H7 (cell line): Measurements from ENCODE around the gene NSD2. TPM values are rescaled to one million over a fixed set of nuclear protein-coding genes. Genes with fewer than 3 reads are reported as not detected.
A peak's percentile ranks its signal among the peaks of the same experiment; 100 is the strongest.

ENCODE experiments used
- DNase-seq: peaks from one replicate; pipeline ENCODE4 v3.0.0; 2012
- H3K27me3 ChIP-seq: 2 replicates; pipeline ENCODE4 v1.6.0; 2011; ENCODE audit warnings: mild to moderate bottlenecking, low read length; ENCODE audit not compliant: control insufficient read depth, insufficient read depth
- H3K36me3 ChIP-seq: replicated peaks from 2 replicates; pipeline ENCODE4 v1.5.1; 2011; ENCODE audit warnings: low read length; ENCODE audit not compliant: control insufficient read depth, insufficient read depth
- H3K4me3 ChIP-seq: 2 replicates; pipeline ENCODE4 v1.5.1; 2011; ENCODE audit warnings: low read depth, mild to moderate bottlenecking, control low read depth, low read length, moderate library complexity; ENCODE audit not compliant: insufficient read depth
- total RNA-seq: library from RNA; depleted of rRNA; stranded (reverse); fragments of >200 nt; shearing (Covaris generic); gene quantifications from 2 replicates; pipeline ENCODE4 v1.2.3, GENCODE V29; 2014; rRNA removed

NSD2 gene
- total RNA-seq: 89.5 and 92.4 TPM in 2 replicates

DNA sequence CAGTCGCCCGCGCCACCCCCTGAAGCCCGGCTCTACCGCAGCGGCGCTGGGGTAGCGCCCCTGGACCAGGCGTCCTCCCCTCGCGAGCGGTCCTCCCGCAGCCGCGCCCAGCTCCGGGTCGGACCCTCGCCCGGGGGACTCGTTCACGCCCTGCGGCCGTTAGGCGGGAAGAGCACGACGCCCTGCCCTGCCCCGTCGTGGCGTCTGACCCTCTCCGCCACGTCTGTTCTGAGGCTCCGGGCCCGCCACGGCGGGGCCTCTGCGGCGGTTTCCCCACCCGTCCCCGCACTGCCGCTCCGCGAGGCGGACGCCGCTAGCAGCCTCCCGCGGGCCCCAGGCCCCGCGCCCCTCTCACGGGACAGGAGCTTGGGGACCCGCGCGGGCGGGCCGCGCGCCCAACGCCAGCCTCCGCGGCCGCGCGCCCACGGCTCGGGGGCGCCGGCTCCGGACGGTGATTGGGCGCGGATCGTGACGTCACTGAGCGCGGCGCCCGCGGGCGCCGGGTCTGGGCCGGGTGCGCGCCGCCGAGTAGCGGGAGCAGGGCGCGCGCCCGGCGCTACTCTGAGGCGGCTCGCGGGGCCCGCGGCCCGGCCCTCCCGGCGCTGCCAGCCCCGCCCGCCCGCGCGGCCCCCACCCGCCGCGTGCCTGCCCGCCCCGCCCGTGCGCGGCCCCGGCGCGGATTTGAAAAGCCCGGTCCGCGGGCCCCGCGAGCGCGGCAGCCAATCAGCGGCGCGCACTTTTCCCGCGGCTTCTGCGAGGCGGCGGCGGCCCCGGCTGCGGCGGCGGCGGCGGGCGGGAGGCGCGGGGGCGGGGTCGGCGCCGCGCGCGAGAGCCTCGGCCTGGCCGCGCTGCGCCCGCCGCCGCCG lies at the start of gene NSD2:
TSS of gene NSD2 (plus strand) at position 816 of the 866 bp plus-strand sequence. CDS start 29,262 bp downstream, outside the sequence.
- peak within 1 kb of the TSS; percentile 86 for H3K4me3 ChIP-seq
- H3K36me3 ChIP-seq: no peaks in the 10 kb centered on the region
- DNase-seq: peak; percentile 99
- peaks cover 31% of the 10 kb centered on the region for H3K27me3 ChIP-seq

DNA sequence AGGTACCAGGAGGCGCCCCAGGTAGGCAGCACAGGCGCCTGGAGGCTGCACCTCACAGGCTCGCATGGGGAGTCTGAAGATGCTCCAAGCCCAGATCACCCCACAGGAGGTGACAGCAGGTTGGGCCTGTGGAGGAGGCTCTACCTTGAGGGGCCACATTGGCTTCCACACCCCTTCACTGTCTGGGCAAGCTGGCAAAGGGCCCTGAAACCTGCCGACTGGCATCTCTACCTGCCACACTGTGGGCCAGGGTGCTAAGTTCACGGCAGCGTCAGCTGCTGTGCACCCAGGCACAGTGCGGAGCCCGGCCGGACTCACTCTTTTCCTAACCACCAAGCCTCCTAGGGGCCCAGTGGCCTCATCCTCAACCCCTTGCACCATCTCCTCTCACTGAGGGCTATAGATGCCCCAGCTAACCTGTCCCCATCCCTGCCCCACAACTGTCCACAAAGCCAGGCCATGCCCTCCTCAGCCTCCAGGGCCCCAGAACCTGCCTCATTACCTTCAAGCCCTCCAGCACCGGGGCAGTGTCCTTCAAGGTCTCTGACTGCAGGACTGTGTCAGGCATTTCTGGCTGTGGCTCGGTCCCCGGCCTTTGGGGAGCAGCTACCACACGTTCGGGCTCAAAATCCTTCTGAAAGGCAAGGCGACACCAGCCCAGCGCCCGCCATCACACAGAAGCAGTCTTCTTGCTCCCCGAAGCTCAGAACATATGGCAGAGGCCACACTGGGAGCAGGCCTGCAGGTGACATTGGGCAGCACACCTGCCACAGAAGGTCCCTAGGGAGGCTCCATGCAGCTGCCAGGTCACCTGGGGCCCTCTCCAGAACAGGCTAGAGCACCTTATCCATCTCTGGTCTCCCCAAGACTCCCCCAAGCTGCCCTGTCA lies 49.3 kb upstream of the NSD2 start:
- peaks cover 19% of the 10 kb centered on the region for H3K36me3 ChIP-seq
- no peak for DNase-seq

DNA sequence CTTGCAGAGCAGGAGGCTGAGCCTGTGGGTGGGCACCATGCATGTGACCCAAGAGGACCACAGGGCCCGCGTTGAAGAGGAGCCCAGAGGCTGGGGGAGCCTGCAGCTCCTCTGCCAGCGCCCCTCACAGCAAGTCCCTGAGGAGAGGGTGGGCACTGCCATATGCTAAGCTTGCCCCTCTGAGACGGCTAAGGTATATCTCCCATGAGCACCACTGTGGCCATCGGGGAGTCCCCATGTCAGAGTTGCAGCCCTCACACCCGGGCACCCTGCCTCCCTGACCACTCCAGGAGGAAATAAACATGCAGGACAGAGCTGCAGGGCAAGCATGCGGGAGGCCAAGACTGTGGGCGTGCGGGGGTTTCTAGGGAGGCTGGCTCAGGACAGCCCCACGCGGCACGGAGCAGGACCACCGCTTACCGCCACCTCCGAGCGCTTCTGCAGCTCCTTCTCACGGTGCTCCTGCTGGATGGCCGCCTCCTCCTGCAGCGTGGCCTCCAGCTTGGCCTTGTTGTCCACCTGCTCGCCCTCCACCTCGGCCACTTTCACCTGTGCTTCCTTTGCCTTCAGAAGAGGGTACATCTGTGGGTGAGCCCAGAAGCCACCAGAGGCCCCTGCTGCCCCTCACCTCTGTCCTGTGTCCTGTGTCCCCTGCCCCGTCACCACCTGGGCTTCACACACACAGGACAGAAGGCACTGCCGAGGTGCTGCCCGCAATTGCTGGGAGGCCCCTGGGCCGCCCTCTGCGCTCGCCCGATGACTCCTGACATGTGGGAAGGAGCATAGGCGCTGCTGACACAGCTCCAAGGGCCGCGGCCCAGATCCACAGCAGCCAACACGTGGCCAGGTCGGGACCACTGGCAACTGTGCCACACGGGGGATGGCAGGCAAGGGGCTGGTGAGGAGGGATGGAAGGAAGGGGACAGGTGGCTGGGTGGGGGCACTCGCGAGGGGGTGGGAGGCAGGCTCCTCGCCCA lies 48.3 kb upstream of the NSD2 start:
- DNase-seq: no peak
- peaks cover 17% of the 10 kb centered on the region for H3K36me3 ChIP-seq
- no peak overlapping the region for H3K4me3 ChIP-seq
- H3K27me3 ChIP-seq: no peaks in the 10 kb centered on the region

More for the DNA sequence above, 49.3 kb upstream of the NSD2 start:
- Histone ChIP-seq H3K27me3 (no peaks in the 10 kb centered on the region), H3K4me3 (no peak overlapping the region)

DNA sequence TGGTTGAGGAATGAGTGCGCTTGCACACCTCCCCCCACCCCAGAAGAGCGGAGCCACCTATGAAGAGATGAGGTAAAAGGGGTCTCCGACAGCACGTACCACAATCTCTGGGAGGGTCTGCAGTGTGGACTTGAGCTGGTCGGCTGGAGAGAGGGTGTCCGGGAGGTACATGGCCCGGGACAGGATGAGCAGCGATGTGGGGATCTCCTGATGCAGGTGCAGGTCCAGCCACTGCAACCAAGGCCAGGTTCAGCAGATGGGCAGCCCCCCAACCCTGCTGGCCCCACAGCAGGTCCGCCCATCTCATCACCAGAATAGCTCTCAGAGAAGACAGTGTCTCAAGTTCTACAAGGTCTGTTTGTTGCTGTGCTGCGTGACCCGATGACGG lies 47.7 kb upstream of the NSD2 start:
- Histone ChIP-seq H3K27me3 (no peaks in the 10 kb centered on the region), H3K36me3 (peaks cover 16% of the 10 kb centered on the region), H3K4me3 (no peak overlapping the region)
- no peak for DNase-seq

DNA sequence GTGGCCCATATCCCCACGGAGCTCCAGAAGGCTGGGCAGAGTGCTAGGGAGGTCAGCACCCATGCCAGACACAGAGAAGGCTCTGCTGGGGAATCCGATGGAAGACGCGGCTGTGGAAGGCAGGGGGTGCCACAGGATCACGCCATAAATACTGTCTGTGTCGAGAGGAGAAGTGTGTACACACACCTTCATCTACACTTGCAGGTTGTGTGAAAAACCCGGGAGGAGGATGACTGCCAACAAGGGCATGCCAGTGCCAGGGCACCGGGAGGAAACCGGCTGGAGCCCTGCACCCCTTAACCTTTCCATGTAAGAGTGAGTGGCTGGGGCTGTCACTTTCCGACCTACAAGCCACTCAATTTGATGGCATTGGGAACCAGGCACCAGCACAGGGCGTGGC lies 46.4 kb upstream of the NSD2 start:
- DNase-seq: no peak
- Histone ChIP-seq H3K27me3 (no peaks in the 10 kb centered on the region), H3K4me3 (no peak overlapping the region), H3K36me3 (peaks cover 13% of the 10 kb centered on the region)

DNA sequence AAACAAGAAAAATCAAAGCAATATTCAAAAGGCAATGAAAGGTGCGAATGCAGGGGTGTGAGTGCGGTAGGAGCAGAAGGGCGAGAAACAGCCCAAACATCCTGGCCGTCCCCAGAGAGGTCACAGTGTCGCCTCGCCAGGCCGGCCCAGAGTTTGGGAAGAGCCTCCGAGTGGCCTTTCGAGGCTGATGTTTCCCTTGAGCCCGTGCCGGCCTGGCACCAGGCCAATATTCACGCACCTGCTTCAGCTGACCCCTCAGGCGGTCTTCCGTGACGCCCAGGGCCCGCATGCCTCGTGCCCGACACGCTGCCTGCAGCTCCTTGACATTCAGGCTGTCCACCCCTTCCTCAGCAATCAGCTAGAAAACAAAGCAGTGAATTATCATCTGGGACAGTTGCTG lies 45.9 kb upstream of the NSD2 start:
- Histone ChIP-seq H3K36me3 (peaks cover 12% of the 10 kb centered on the region), H3K4me3 (no peak overlapping the region), H3K27me3 (no peaks in the 10 kb centered on the region)
- no peak for DNase-seq

DNA sequence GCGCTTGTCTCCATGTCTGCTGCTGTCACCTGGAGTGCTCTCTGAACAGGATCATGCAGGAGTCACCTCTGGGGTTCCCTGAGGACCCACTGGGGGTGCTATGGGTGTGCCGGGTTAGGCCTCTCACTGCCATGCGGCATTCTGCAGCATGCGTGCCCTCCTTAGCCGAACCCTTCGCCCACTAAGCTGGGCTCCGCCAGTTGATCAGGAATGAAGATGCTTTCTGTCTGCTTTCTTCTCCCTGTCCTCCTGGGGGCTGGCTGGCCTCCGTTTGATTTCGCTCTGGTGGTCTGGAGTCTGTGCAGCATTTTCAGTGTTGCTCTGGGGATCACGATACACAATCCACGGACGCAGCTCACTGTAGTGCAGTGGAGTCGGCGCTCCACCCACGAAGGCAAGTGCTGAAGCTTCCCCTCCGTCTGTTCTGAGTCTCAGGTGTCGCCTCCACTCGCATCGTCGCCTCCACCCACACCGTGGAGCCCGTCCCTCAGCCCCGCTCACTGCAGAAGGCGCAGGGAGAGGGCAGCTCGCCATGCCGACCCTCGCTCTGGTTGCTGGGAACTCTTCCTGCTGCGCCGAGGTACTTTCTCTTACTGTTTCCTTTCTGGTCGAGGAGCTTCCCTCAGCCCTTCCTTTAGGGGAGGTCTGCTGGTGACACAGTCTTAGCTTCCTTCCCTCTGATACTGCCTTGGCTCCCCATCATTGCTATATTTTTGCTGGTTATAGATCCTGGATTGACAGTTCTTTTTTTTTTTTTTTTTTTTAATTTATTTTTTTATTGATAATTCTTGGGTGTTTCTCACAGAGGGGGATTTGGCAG lies 44.5 kb upstream of the NSD2 start:
- no peak for DNase-seq
- Histone ChIP-seq H3K27me3 (no peaks in the 10 kb centered on the region), H3K4me3 (no peak overlapping the region), H3K36me3 (peaks cover 20% of the 10 kb centered on the region)

DNA sequence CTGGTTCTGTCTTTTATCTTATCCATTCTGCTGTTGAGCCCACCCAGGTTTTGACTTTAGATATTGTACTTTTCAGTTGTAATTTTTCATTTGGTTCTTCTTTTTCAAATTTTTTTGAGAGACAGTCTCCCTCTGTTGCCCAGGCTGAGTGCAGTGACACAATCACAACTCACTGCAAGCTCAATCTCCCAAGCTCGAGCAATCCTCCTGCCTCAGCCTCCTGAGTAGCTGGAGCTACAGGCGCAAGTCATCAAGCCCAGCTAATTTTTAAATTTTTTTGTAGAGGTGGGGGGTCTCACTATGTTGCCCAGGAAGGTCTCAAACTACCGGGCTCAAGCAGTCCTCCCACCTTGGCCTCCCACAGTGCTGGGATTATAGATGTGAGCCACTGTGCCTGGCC lies 41.0 kb upstream of the NSD2 start:
- Histone ChIP-seq H3K27me3 (no peaks in the 10 kb centered on the region), H3K4me3 (no peak overlapping the region), H3K36me3 (peaks cover 28% of the 10 kb centered on the region)
- no peak for DNase-seq

DNA sequence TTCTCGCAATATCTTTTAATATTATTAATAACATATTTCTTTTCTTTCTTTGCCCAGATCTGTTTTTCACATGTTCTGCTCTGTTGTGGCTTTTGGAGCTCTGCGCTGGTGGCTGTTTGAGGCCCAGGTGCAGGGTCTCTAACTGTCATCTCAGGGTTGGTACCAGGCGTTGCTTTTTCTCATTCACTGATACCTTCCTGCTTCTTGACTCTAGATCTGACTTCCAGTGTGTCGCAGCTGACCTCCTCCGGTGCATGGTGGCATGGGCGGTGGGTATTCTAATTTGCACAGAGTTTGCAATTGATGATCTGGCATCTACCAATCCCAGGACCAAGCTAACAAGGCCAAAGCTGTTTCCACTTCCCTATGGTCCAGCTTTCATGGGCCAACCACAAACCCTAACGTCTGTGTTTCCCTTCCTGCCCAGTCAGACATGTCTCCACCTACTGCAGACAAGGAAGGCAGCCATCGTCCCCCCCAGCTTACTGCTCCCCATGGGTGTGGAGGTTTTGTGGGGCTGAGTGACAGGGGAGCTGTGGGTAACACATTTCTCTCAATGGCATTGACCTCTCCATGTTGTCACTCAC lies 40.5 kb upstream of the NSD2 start:
- no peak overlapping the region for H3K4me3 ChIP-seq
- DNase-seq: no peak
- peaks cover 28% of the 10 kb centered on the region for H3K36me3 ChIP-seq
- H3K27me3 ChIP-seq: no peaks in the 10 kb centered on the region

DNA sequence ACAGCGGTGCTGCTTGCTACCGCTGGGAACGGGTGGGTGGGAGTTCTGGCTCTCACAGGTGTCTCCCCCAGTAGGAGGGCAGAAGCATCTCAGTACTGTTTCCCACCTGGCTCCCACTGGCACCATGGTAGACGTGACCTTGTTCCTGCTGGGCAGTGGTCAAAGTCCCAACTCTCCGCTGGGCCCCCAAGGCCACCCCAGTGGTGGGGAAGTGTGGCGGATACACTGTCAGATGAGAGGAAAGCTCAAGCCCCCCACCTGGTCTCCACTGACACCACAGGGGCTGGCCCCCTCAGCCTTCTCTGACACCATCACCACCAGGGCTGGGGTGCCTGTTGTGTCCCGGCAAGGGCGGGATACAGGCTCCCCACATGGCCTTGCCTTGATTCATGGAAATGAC lies 39.9 kb upstream of the NSD2 start:
- Histone ChIP-seq H3K36me3 (peaks cover 28% of the 10 kb centered on the region), H3K4me3 (no peak overlapping the region), H3K27me3 (no peaks in the 10 kb centered on the region)
- no peak for DNase-seq

DNA sequence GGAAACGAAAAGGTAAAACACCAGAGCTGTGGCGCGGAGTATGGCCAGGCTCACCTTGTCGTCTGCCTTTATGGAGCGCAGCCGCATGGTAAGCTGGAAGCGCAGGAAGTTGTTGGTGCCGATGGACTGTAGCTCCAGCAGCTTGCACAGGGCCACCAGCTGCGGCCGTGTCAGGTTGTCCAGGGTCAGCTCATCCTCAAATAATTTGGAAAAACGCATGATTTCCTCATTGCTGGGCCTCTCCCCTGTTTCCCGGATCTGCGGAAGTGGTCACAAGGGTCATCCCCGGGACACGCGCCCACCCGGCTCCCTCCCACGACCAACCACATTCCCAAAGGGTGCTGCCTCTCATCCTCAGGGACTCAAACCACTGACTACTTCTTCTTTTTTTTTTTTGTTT lies 38.5 kb upstream of the NSD2 start:
- DNase-seq: no peak
- Histone ChIP-seq H3K4me3 (no peak overlapping the region), H3K36me3 (peaks cover 25% of the 10 kb centered on the region), H3K27me3 (no peaks in the 10 kb centered on the region)

DNA sequence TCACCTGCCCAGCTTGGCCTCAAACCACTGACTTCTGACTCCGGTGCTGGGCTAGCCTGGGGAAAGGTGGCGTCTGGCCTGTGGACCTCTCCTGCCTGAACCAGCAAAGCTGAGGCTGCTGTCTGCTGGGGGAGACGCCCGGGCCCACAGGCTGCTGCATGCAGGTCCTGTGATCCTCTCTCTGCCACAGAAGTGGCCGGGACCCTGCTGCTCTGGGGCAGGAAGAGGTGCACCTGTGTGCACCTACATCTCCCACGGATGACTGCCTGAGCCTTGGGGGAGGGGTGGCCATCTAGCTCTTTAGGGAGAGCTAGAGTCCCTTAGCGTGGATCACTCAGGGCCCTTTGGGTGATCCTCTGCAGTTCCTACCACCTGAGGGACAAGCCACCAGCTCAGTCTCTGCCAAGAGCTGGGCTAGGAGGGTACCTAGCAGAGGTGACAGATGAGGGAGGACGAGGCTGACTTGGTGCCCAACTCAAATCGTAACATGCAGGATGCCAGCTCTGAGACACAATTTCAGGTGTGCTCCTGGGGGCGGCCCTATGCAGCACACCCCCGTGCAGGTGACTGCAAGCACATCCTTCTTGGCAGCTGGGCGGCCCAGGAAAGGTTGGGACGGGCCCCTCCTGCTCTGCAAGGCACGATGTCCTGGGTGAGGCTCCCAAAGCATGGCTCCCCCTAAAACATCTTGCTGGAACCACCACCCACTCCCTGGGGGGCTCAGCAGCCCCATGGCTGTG lies 37.7 kb upstream of the NSD2 start:
- Histone ChIP-seq H3K36me3 (peaks cover 27% of the 10 kb centered on the region), H3K4me3 (no peak overlapping the region)

More for the DNA sequence above, 37.7 kb upstream of the NSD2 start:
- DNase-seq: no peak
- no peaks in the 10 kb centered on the region for H3K27me3 ChIP-seq
